Panc1 (cell line): Measurements from ENCODE around the gene ABCC8.

ENCODE experiments used
- POLR2AphosphoS5 ChIP-seq: IDR thresholded peaks from 2 replicates; pipeline ENCODE4 v1.6.1; 2012; ENCODE audit warnings: mild to moderate bottlenecking, low read depth, low read length, moderate library complexity
- SIN3A ChIP-seq: IDR thresholded peaks from 2 replicates; pipeline ENCODE4 v1.6.1; 2012; ENCODE audit warnings: low read depth, mild to moderate bottlenecking, low read length, moderate library complexity, borderline replicate concordance; ENCODE audit not compliant: insufficient read depth
- TCF7L2 ChIP-seq: IDR thresholded peaks from 2 replicates; pipeline ENCODE4 v1.6.1; 2011; ENCODE audit warnings: mild to moderate bottlenecking, low read depth, low read length, inconsistent platforms
- TF ChIP-seq, protein P1 (sequence below): fragments of 450-650 bp; IDR thresholded peaks from 2 replicates; pipeline ENCODE4 v1.5.1; 2017; ENCODE audit warnings: mild to moderate bottlenecking
- TF ChIP-seq, protein P2 (sequence below), 2 experiments: IDR thresholded peaks; 2 replicates each; pipeline ENCODE4 v1.6.1; 2011 to 2012; ENCODE audit warnings: low read depth in 2 of 2, control low read depth in 1 of 2, low read length in 1 of 2, mild to moderate bottlenecking in 1 of 2, moderate library complexity in 1 of 2; ENCODE audit not compliant: insufficient read depth in 1 of 2

DNA sequence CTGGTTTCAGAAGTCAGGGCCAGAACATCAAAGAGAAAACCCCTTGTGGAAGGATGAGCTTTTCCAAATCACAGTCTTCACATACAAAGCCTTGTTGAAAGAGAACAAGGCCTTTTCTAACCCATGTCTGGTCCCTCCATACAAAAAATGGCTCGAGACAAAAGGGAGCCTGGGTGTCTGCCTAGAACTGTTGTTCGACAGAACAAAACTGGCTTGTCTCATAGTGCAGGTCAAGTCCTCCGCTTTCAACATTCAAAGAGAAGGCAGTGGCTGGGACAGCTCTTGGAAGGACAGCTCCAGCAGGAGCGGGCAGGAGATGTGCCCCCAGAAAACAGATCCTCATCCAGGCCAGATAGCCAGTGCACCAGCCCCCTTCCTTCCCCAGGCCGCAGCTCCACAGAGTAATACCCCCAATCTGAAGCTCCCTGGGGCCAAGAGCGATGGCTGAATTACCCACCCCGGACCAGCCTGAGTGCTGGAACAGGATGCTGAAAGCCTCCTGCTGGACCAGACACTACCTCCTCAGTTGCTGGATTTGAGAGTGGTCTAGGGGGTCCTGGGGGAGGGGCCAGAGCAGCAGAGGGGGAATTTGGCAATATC is 40.0 kb upstream of the ABCC8 start:
- TF ChIP-seq, protein P1, sequence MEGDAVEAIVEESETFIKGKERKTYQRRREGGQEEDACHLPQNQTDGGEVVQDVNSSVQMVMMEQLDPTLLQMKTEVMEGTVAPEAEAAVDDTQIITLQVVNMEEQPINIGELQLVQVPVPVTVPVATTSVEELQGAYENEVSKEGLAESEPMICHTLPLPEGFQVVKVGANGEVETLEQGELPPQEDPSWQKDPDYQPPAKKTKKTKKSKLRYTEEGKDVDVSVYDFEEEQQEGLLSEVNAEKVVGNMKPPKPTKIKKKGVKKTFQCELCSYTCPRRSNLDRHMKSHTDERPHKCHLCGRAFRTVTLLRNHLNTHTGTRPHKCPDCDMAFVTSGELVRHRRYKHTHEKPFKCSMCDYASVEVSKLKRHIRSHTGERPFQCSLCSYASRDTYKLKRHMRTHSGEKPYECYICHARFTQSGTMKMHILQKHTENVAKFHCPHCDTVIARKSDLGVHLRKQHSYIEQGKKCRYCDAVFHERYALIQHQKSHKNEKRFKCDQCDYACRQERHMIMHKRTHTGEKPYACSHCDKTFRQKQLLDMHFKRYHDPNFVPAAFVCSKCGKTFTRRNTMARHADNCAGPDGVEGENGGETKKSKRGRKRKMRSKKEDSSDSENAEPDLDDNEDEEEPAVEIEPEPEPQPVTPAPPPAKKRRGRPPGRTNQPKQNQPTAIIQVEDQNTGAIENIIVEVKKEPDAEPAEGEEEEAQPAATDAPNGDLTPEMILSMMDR = no peak
- no peak for TF ChIP-seq POLR2AphosphoS5
- no peak for TF ChIP-seq SIN3A
- TF ChIP-seq, protein P2, sequence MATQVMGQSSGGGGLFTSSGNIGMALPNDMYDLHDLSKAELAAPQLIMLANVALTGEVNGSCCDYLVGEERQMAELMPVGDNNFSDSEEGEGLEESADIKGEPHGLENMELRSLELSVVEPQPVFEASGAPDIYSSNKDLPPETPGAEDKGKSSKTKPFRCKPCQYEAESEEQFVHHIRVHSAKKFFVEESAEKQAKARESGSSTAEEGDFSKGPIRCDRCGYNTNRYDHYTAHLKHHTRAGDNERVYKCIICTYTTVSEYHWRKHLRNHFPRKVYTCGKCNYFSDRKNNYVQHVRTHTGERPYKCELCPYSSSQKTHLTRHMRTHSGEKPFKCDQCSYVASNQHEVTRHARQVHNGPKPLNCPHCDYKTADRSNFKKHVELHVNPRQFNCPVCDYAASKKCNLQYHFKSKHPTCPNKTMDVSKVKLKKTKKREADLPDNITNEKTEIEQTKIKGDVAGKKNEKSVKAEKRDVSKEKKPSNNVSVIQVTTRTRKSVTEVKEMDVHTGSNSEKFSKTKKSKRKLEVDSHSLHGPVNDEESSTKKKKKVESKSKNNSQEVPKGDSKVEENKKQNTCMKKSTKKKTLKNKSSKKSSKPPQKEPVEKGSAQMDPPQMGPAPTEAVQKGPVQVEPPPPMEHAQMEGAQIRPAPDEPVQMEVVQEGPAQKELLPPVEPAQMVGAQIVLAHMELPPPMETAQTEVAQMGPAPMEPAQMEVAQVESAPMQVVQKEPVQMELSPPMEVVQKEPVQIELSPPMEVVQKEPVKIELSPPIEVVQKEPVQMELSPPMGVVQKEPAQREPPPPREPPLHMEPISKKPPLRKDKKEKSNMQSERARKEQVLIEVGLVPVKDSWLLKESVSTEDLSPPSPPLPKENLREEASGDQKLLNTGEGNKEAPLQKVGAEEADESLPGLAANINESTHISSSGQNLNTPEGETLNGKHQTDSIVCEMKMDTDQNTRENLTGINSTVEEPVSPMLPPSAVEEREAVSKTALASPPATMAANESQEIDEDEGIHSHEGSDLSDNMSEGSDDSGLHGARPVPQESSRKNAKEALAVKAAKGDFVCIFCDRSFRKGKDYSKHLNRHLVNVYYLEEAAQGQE (IDR thresholded peaks at IDR 0.05; ENCODE audit: insufficient read depth in 1 of 2, low read depth in 2 of 2, low read length in 1 of 2) = no peak
- no peak for TF ChIP-seq TCF7L2
